WERI-Rb-1 (cell line): ENCODE measurements around the gene ID2.

Source experiments
- DNase-seq: peaks from one replicate; pipeline ENCODE4 v3.0.0-alpha.2; 2020
- H3K27ac ChIP-seq: fragments of 250-450 bp; sonication (Bioruptor Pico); 2 replicates; pipeline ENCODE4 v1.5.1; 2020; ENCODE audit warnings: mild to moderate bottlenecking, moderate library complexity
- H3K27me3 ChIP-seq: fragments of 250-450 bp; sonication (Bioruptor Pico); 2 replicates; pipeline ENCODE4 v1.5.1; 2021; ENCODE audit warnings: mild to moderate bottlenecking, low read depth, moderate library complexity; ENCODE audit not compliant: insufficient read depth, severe bottlenecking
- H3K36me3 ChIP-seq: fragments of 250-450 bp; sonication (Bioruptor Pico); 2 replicates; pipeline ENCODE4 v1.5.1; 2020; ENCODE audit warnings: mild to moderate bottlenecking, moderate library complexity
- H3K4me3 ChIP-seq: 2 replicates; pipeline ENCODE4 v1.5.1; 2011; ENCODE audit warnings: low read depth, mild to moderate bottlenecking, control low read depth, low read length
- H3K9me3 ChIP-seq: fragments of 250-450 bp; sonication (Bioruptor Pico); 2 replicates; pipeline ENCODE4 v1.5.1; 2021; ENCODE audit warnings: mild to moderate bottlenecking, moderate library complexity; ENCODE audit not compliant: severe bottlenecking
- CTCF ChIP-seq: IDR thresholded peaks from 2 replicates; pipeline ENCODE4 v1.5.1; 2011; ENCODE audit warnings: low read depth, mild to moderate bottlenecking, control low read depth, inconsistent platforms, low read length

The ID2 gene

GRCh38 chr2:8714283-8714682, 32.4 kb downstream of the ID2 start:
- Histone ChIP-seq H3K36me3 (no peaks in the 10 kb centered on the region), H3K9me3 (no peaks in the 10 kb centered on the region), H3K27me3 (no peaks in the 10 kb centered on the region), H3K27ac (no peak overlapping the region), H3K4me3 (no peak overlapping the region)
- TF ChIP-seq CTCF: no peak
- DNase-seq: no peak

- no peaks in the 10 kb centered on the region for H3K36me3 ChIP-seq
- H3K27ac ChIP-seq: no peak overlapping the region
- DNase-seq: no peak
- H3K4me3 ChIP-seq: no peak overlapping the region
- no peaks in the 10 kb centered on the region for H3K9me3 ChIP-seq
- H3K27me3 ChIP-seq: no peaks in the 10 kb centered on the region
- TF ChIP-seq CTCF: no peak
These were observed 33.1 kb downstream of the ID2 start for GRCh38 chr2:8714971-8715370.

GRCh38 chr2:8719528-8719927, 37.7 kb downstream of the ID2 start:
- no peaks in the 10 kb centered on the region for H3K36me3 ChIP-seq
- DNase-seq: no peak
- no peak overlapping the region for H3K27ac ChIP-seq
- no peak overlapping the region for H3K4me3 ChIP-seq
- no peaks in the 10 kb centered on the region for H3K9me3 ChIP-seq
- no peak for TF ChIP-seq CTCF
- no peaks in the 10 kb centered on the region for H3K27me3 ChIP-seq

- Histone ChIP-seq H3K36me3 (no peaks in the 10 kb centered on the region), H3K27ac (no peak overlapping the region), H3K4me3 (no peak overlapping the region), H3K27me3 (no peaks in the 10 kb centered on the region), H3K9me3 (no peaks in the 10 kb centered on the region)
- DNase-seq: no peak
- no peak for TF ChIP-seq CTCF
These were observed 38.9 kb downstream of the ID2 start for GRCh38 chr2:8720741-8721140.

- no peak overlapping the region for H3K4me3 ChIP-seq
- no peaks in the 10 kb centered on the region for H3K36me3 ChIP-seq
- DNase-seq: no peak
- H3K27ac ChIP-seq: no peak overlapping the region
- H3K9me3 ChIP-seq: no peaks in the 10 kb centered on the region
- TF ChIP-seq CTCF: no peak
- H3K27me3 ChIP-seq: no peaks in the 10 kb centered on the region
These were observed 39.6 kb downstream of the ID2 start for GRCh38 chr2:8721410-8721809.

GRCh38 chr2:8722986-8723385, 41.1 kb downstream of the ID2 start:
- Histone ChIP-seq H3K27ac (no peak overlapping the region), H3K4me3 (no peak overlapping the region), H3K9me3 (no peaks in the 10 kb centered on the region), H3K27me3 (no peaks in the 10 kb centered on the region), H3K36me3 (peaks cover 3% of the 10 kb centered on the region)
- DNase-seq: no peak
- TF ChIP-seq CTCF: no peak
